SK-N-SH (cell line): ENCODE results near the gene GPR75.

Source experiments
- CHD2 ChIP-seq: fragments of 150-350 bp; IDR thresholded peaks from 2 replicates; pipeline ENCODE4 v1.6.1; 2018; ENCODE audit warnings: low read length; ENCODE audit not compliant: partially characterized antibody
- CTCF ChIP-seq: fragments of 200-600 bp; sonication (generic); IDR thresholded peaks from 2 replicates; pipeline ENCODE4 v1.6.1; 2017; ENCODE audit warnings: antibody characterized with exemption, mild to moderate bottlenecking, moderate library complexity
- EP300 ChIP-seq, 2 experiments: IDR thresholded peaks; 2 replicates each; pipeline versions ENCODE4 v1.4.0 to v1.6.1; 2012; ENCODE audit warnings: borderline replicate concordance in 1 of 2, low read depth in 1 of 2, low read length in 1 of 2
- EZH2phosphoT487 ChIP-seq: fragments of 200-600 bp; sonication (generic); IDR thresholded peaks from 2 replicates; pipeline ENCODE4 v1.6.1; 2017; ENCODE audit warnings: low read depth, mixed run types, mild to moderate bottlenecking, antibody characterized with exemption, moderate library complexity, borderline replicate concordance
- FOXM1 ChIP-seq: IDR thresholded peaks from 2 replicates; pipeline ENCODE4 v1.4.0; 2012; ENCODE audit warnings: low read depth, mild to moderate bottlenecking
- POLR2AphosphoS5 ChIP-seq: IDR thresholded peaks from 2 replicates; pipeline ENCODE4 v1.6.1; 2012; ENCODE audit warnings: low read depth, low read length
- RAD21 ChIP-seq: IDR thresholded peaks from 2 replicates; pipeline ENCODE4 v1.6.1; 2012; ENCODE audit warnings: mild to moderate bottlenecking, low read length

DNA sequence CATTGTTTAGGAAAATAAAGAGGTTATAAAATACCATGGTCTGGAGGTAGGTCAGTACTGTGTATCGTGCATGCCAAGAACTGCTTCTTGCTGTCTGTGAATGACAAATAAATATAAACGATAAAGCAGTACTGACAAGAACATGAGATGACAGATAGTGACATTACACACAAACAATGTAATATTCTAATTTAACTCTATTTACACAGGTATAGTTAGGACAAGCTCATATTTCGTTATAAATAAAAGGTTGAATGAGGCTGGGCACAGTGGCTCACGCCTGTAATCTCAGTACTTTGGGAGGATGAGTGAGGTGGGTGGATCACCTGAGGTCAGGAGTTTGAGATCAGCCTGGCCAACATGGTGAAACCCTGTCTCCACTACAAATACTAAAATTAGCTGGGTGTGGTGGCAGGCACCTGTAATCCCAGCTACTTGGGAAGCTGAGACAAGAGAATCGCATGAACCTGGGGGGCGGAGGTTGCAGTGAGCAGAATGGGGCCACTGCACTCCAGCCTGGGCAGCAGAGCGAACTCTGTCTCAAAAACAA lies 14.7 kb upstream of the GPR75 start:
- TF ChIP-seq RAD21 = no peak
- TF ChIP-seq CTCF = no peak
- no peak for TF ChIP-seq POLR2AphosphoS5
- TF ChIP-seq FOXM1 = no peak
- no peak for TF ChIP-seq EZH2phosphoT487
- no peak for TF ChIP-seq EP300 (IDR thresholded peaks at IDR 0.05; ENCODE audit: borderline replicate concordance in 1 of 2, low read depth in 1 of 2, low read length in 1 of 2)
- TF ChIP-seq CHD2 = no peak
